ENCODE data around the gene SPTSSB. TPM values are rescaled to one million over a fixed set of nuclear protein-coding genes. Genes with fewer than 3 reads are reported as not detected.

Gene SPTSSB
- total RNA-seq, 1 donor from 2014 or later = 3.9 TPM

DNA sequence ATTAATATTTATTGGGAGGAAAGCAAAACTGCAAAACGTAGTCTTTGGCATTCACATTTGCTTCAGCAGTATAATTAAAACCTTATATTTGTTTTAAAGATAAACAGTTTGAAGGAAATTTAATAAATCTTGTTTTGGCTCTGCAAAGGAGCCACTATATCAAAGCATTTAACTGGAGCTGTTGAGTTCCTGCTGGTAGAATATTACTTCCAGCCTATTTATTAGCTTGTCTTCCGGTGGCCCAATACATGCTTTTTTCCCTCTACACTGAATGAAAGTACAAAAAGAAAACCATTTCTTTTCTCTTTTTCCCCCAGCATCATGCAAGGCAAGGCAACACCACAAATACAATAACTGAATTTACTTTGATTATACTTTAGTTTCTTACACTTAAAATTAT, 26.3 kb downstream of the SPTSSB start:
- Histone ChIP-seq H3K4me3 (ENCODE audit: low read depth, low read length) (no peak overlapping the region), H3K36me3 (ENCODE audit: control insufficient read depth, insufficient read depth, low read length) (no peaks in the 10 kb centered on the region), H3K27me3 (ENCODE audit: control insufficient read depth, insufficient read depth, low read length) (no peaks in the 10 kb centered on the region)
- DNase-seq (ENCODE audit: low read depth) (no peak), FAIRE-seq (no peak)
- TF ChIP-seq, protein P1, sequence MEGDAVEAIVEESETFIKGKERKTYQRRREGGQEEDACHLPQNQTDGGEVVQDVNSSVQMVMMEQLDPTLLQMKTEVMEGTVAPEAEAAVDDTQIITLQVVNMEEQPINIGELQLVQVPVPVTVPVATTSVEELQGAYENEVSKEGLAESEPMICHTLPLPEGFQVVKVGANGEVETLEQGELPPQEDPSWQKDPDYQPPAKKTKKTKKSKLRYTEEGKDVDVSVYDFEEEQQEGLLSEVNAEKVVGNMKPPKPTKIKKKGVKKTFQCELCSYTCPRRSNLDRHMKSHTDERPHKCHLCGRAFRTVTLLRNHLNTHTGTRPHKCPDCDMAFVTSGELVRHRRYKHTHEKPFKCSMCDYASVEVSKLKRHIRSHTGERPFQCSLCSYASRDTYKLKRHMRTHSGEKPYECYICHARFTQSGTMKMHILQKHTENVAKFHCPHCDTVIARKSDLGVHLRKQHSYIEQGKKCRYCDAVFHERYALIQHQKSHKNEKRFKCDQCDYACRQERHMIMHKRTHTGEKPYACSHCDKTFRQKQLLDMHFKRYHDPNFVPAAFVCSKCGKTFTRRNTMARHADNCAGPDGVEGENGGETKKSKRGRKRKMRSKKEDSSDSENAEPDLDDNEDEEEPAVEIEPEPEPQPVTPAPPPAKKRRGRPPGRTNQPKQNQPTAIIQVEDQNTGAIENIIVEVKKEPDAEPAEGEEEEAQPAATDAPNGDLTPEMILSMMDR (IDR thresholded peaks at IDR 0.05; ENCODE audit: insufficient read depth, low read length, severe bottlenecking) = no peak

DNA sequence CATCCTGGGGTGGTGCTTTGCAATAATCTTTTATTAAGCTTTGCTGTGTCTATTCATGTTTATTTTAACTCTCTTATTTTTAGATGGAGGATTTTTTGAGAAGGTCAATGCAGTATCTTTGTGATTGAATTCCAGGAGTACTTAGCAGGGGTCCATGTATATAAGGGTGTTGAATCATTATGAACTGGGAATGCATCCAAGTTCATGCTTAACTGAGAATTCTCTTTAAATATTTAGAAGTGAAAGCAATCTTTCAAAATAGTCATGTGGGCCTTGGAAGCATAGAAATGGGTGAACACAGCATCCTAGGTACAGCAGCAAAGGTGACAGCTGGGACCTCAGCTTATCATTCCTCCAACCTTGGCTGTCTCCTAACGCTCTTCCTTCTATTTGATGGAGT, 27.3 kb downstream of the SPTSSB start:
- Histone ChIP-seq H3K27me3 (ENCODE audit: control insufficient read depth, insufficient read depth, low read length) (no peaks in the 10 kb centered on the region), H3K36me3 (ENCODE audit: control insufficient read depth, insufficient read depth, low read length) (no peaks in the 10 kb centered on the region), H3K4me3 (ENCODE audit: low read depth, low read length) (no peak overlapping the region)
- TF ChIP-seq, protein P1 (IDR thresholded peaks at IDR 0.05; ENCODE audit: insufficient read depth, low read length, severe bottlenecking) = no peak
- no peak for FAIRE-seq
- DNase-seq (ENCODE audit: low read depth) = no peak

DNA sequence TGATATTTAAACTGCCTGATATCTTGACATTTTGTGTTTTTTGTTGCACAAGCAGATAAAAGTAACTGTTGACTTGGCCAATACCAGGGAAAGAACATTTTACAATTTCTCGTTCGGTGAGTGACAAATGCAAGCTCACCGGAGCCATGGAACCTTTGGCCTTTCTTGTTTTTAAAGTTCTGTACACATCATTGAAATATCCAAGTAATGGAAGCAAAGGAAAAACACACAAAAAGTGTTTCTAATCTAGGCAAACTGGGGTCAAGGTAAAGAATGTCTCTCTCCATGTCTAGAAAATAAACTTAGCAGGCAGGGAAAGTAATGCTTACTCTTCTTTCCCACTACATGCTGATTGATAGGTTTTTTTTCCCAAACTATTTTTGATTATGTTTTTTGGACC, 27.8 kb downstream of the SPTSSB start:
- H3K27me3 ChIP-seq (ENCODE audit: control insufficient read depth, insufficient read depth, low read length) = no peaks in the 10 kb centered on the region
- no peak overlapping the region for H3K4me3 ChIP-seq (ENCODE audit: low read depth, low read length)
- no peak for DNase-seq (ENCODE audit: low read depth)
- no peaks in the 10 kb centered on the region for H3K36me3 ChIP-seq (ENCODE audit: control insufficient read depth, insufficient read depth, low read length)
- TF ChIP-seq, protein P1 (IDR thresholded peaks at IDR 0.05; ENCODE audit: insufficient read depth, low read length, severe bottlenecking) = no peak
- FAIRE-seq = no peak

DNA sequence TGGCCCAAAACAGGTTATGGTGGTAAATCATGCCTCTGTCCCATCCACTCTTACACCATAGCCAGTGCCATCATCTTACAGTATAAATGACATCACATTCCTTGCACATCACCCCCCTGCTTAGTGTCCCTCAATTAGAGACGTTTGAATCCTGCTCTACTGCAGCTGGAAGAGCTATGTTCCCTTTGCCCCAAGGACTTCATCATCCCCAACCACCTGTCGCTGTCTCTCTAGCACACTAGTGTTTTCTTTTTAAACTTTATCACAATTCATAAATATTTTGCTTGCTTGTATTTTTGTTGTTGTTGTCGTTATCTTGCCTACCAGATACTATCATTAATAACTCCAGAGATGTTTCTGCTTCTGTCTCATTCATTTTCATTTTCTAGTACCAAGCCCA, 28.7 kb downstream of the SPTSSB start:
- DNase-seq (ENCODE audit: low read depth) = no peak
- Histone ChIP-seq H3K4me3 (ENCODE audit: low read depth, low read length) (no peak overlapping the region), H3K36me3 (ENCODE audit: control insufficient read depth, insufficient read depth, low read length) (no peaks in the 10 kb centered on the region), H3K27me3 (ENCODE audit: control insufficient read depth, insufficient read depth, low read length) (no peaks in the 10 kb centered on the region)
- TF ChIP-seq, protein P1 (IDR thresholded peaks at IDR 0.05; ENCODE audit: insufficient read depth, low read length, severe bottlenecking) = no peak
- FAIRE-seq = no peak

DNA sequence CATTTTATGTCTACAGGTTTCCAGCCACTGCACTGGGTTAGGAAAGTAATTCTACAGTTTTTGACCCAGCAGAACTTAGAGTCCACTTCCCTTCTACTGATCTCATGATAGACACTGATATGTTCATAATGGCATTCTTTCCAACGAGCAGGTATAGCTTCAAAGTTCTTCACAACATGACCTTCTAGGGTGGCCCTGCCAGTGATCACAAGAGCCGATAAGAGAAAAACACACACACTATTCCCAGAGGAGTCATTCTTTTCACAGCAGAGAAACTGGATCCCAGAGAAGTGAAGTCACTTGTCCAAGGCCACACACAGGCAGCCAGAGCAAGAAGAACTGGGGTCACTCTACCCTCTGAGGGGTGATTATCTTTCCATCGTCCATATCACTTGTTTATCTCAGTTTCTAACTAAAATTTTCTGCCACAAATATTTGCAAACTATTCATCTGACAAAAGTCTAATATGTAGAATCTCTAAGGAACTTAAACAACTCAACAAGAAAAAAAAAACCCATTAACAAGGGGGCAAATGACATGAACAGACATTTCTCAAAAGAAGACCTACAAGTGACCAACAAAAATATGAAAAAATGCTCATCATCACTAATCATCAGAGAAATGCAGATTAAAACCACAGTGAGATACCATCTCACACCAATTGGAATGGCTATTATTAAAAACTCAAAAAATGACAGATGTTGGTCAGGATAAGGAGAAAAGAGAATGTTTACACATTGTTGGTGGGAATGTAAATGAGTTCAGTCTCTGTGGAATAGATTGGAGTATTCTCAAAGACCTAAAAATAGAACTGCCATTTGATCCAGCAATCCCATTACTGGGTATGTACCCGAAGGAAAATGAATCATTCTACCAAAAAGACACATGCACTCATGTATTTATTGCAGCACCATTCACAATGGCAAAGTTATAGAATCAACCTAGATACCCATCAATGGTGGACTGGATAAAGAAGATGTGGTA, 31.5 kb downstream of the SPTSSB start:
- DNase-seq (ENCODE audit: low read depth) (no peak), FAIRE-seq (no peak)
- Histone ChIP-seq H3K27me3 (ENCODE audit: control insufficient read depth, insufficient read depth, low read length) (no peaks in the 10 kb centered on the region), H3K36me3 (ENCODE audit: control insufficient read depth, insufficient read depth, low read length) (no peaks in the 10 kb centered on the region), H3K4me3 (ENCODE audit: low read depth, low read length) (no peak overlapping the region)
- TF ChIP-seq, protein P1 (IDR thresholded peaks at IDR 0.05; ENCODE audit: insufficient read depth, low read length, severe bottlenecking) = no peak
